Measurements from ENCODE around the gene FAM111B. TPM values are rescaled to one million over a fixed set of nuclear protein-coding genes. Genes with fewer than 3 reads are reported as not detected.
"Not testable (repeated sequence)": the region's sequence is repeated elsewhere in the genome, so short reads cannot be mapped to it uniquely, and the experiment has no call there.

The FAM111B gene, protein sequence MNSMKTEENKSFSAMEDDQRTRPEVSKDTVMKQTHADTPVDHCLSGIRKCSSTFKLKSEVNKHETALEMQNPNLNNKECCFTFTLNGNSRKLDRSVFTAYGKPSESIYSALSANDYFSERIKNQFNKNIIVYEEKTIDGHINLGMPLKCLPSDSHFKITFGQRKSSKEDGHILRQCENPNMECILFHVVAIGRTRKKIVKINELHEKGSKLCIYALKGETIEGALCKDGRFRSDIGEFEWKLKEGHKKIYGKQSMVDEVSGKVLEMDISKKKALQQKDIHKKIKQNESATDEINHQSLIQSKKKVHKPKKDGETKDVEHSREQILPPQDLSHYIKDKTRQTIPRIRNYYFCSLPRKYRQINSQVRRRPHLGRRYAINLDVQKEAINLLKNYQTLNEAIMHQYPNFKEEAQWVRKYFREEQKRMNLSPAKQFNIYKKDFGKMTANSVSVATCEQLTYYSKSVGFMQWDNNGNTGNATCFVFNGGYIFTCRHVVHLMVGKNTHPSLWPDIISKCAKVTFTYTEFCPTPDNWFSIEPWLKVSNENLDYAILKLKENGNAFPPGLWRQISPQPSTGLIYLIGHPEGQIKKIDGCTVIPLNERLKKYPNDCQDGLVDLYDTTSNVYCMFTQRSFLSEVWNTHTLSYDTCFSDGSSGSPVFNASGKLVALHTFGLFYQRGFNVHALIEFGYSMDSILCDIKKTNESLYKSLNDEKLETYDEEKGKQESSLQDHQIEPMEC
- 20.6 and 37.6 TPM in 2 replicates for total RNA-seq

DNA sequence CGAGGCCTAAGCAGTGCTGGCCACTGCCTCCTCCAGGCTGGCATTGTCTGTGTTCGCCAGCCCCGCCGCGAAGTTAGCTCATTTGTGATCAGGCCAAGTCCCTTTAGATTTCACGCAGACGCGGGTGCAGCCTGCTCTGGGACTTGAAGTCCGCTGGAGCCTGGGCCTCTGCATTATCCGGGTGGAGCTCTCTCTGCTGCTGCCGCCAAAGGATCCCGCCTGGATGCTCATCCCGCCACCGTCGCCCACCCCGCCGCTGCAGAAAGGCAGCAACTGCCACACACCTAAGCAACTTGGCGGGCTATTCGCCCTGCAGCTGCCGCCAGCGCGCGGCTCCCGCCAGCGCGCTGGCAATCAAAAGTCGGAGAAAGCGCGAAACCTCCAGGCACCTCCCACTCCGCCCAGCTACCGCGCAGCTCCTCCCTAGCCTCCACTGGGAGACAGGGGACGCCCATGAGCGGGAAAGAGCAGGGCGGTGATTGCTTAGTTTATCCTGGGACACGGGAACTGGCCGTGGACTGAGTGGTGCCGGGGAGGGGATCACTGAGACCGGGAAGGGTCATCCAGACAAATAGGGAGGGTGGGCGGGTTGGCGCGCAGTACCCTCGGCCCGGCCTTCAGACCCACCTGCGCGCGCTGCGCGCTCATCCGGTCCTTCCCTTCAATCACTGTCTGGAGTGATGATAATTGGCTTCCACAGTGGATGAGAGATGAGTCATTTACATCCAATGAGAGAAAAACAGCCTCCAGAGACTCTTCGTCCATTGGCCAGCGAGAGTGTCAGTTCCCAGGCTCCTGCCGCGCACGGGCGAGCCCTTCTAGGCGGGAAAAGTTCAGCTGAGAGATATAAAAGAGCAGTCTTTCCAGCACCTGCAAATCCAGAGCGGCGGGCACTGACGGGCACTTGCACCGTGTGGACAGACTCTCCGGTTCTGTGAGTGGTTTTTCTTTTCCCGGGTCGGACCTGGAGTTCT lies at the start of gene FAM111B:
Gene FAM111B, plus strand, starts transcription at position 875 of the 974 bp plus-strand sequence. CDS start 2,389 bp downstream, outside the sequence.
- DNase-seq = peak; percentile 94

DNA sequence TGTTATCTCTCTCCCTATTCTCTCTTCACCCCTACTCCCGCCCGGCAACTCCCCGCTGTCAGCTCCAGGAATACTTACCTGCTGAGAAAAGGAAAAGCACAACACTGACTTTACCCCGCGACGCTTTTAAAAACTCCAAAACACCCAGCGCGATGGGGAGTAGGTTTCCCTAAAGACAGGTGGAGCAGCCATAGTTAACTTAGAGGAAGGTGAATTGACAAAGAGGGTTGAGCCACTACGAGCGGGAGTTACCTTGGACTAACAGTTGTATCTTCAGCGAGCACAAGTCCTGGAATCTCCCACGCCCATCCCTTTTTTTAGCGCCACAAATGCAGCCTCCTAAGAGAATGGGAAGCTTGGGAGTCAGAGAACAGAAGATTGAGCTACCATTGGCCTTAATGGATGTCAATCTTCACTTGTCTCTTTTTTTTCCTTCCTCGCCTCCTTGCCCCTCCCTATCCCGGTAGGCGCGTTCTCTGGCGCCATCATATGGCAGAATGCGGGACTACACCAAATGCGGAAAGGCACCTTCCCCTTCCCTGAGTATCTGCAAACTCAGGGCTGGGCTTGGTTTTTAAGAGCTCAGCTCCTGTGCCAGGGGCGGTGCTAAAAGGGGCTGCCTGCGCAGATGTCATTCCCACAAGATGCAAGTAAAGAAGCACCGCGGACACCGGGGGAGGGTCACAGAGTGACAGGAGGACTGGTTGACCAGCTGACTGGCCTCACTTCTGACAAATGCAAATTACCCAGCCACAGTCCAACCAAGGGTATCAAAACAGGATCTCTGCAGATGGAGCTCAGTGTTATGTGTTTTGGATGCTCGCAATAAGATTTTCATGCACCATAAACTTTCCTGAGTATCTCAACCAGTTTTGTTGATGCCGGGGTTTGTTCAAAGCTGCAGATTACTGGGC lies 48.7 kb upstream of the FAM111B start:
- DNase-seq = peak; percentile 87

DNA sequence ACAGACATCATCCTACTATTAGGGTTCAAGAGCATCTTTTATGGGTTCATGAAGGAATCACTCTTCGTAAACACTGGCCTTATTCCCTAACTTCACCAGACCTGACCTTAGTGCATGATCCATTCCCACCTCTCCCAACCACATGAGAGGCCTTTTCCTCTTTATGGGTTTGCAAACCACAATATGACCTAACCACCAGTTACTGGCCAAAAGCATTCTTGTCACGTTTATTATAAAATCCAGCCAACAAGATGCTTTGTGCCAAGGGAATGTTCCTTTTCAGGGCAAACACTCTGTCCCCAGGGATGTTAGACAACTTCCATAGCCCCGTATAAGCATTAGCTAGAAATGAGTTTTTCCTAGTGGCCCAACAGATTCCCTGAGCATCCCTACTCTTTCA lies 46.9 kb upstream of the FAM111B start:
- DNase-seq = not testable (repeated sequence)

DNA sequence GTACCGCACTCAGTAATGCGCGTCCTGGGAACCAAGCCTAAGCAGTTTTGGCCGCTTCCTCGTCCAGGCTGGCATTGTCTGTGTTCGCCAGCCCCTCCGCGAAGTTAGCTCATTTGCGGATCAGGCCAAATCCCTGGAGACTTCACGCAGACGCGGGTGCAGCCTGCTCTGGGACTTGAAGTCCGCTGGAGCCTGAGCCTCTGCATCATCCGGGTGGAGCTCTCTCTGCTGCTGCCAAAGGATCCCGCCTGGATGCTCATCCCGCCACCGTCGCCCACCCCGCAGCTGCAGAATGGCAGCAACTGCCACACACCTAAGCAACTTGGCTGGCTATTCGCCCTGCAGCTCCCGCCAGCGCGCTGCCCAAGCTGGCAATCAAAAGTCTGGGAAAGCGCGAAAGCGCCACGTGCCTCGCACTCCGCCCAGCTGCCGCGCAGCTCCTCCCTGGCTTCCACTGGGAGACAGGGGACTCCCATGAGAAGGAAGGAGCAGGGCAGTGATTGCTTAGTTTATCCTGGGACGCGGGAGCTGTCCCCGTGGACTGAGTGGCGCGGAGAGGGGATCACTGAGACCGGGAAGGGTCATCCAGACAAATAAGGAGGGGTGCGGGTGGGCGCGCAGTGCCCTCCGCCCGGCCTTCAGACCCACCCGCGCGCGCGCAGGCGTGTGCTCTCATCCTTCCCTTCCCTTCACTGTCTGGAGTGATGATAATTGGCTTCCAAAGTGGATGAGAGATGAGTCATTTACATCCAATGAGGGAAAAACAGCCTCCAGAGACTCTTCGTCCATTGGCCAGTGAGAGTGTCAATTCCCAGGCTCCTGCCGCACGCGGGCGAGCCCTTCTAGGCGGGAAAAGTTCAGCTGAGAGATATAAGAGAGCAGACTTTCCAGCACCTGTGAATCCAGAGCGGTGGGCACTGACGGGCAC lies 44.2 kb upstream of the FAM111B start:
- DNase-seq = no peak

DNA sequence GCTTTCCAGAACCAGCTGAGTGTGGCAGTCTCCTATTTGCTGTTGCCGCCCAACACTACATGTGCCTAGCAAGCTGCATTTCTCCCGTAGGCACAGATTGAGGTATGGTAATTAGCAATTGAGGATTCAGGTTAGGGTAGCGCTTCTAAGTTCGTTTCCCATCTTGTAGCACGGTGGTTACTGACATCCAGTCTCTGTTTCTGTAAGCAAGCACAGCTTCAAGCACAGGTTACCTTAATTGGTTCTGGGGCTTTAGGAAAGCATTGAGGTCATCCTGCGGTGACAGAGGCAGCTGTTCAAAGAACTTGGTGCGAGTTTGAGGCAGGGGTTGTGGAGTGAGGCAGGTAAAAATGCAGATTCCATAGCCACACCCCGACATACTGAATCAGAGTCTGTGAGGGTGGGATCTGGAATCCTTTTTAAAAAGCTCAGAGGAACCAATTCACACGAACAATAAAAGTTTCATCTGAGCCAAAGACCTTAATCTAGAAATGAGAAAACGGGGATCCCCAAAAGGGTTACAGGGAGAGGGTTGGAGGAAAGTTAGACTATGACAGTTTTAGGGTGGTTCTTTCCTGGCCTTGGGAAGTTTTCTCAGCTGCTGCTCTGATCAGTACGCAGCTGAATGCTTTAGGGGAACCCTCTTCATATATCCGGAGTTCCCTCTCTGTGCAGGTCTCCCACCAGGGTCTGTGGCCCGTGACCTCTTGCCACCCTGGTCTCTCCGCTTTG lies 42.9 kb upstream of the FAM111B start:
- not testable (repeated sequence) for DNase-seq

DNA sequence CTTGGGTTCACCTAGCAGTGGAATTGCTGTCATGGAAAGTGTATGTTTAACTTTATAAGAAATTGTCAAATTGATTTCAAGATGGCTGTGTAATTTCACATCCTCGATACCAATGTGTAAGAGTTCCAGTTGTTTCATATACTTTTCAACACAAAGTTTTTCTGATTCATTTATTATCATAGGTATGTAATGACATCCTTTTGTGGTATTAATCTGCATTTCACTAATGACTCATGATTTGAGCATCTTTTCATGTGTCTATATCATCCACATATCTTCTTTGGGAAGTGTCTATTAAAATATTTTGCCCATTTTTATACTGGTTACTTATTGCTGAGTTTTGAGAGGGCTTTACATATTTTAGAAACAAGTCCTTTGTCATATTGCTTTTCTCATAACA lies 38.0 kb upstream of the FAM111B start:
- no peak for DNase-seq

DNA sequence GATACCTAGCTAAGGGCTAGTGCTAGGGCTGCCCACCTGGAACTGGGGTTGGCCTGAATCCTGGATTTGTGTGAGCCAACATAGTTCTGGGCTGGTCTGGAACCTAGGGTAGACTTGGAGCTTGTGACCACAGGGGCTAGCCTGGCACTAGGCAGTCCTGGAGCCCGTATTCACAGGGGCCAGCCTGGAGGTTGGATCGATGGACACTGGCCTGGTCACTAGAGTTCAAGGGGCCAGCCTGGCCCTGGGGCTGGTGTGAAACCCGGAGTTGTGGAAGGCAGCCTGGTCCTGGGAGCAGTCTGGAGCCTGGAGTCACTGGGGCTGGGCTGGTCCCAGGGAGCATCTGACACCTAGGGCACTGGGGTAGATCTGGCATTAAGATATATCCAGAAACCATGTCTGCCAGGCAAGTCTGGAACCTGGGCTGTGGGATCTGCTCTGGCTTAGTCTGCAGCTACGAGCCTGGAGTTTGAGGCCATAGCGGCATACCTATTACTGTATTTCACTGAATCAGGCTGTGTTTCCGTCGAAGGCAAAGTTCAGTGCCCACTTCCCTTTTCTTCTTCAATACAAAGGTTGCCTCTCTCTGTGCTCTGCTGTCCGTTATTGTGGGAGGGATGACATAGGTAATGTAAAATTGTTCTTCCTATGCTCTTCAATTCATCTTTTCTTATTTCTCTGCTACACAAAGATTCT lies 30.0 kb upstream of the FAM111B start:
- DNase-seq = no peak

DNA sequence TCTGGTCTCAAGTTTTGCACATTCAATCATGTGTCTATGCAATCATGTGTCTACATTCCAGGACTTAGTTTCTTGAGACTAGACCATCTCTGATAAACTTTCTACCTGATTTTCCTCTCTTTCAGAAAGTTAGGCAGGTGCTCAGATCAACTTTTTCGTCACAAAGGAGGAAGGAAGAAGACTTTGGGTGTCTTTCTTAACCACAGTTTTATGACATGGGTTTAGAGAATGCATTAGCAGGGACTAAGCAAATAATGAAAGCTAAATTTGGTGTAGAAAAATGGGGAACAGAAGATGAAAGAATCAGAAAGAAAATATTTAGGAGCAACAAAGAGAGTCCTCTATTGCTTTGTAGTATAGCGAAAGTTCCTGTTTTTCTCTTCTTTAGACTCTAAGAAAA lies 28.6 kb upstream of the FAM111B start:
- no peak for DNase-seq

DNA sequence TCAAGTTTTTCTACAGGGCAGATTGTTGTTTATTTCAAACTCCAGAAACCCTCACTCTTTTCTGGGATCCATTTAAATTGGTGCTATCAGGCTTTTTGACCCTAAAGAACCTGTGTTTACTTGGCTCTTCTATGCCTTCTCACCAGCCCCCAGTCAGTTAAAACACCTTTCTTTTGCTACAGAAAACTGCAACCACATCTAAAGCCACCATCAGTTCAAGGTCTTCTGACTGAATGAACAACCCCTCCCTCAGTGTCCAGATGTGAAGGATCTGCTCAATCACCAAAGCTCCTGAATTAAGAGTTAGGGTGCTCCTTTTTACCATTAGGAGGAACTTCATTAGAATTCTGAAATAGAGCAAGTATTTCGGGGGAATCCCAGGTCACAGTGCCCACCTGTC lies 28.0 kb upstream of the FAM111B start:
- DNase-seq = no peak

DNA sequence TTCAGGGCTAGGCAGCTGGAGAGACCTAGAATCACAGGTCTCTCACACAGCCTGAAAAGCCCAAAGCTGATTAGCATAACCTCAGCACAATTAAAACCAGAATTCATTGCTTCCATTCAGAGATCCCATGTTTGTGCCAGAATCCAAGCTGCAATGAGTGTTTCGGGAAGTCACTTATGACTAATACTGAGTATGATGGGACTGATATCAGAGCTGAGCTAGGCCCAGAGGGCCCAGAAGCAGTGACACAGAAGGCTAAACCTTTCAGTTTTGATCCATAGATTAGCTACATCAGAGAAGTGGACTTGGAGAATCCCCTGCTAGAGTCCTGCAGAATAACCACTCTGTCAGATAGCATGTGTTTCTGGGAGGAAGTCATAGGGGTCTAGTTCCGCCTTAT lies 26.6 kb upstream of the FAM111B start:
- DNase-seq = not testable (repeated sequence)

DNA sequence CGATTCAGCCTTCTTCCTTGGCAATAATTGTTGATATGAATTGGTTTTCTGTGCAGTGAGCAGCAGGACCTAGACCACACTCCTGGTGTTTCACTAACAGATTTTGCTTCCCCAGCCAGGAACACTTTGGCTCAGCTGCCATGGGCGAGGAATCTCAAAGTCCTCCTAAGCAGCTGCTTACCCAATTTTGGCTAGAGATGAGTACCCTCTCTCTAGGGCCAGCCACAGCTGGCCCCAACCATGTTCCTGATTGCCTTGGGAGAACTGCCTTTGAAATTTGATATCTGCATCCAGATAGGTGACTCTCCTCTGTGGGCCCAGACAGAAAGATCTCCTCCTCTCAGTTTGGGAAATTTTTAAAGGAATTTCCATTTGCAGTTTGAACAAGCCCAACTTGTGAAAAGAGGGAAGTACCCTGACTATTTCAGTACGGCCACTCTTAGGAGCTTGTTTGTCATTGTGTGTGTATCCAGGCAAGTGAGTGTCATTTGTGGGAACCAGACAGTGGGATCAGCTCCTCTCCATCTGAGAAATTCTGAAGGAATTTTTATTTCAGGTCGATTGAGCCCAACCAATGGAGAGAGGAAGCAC lies 25.5 kb upstream of the FAM111B start:
- not testable (repeated sequence) for DNase-seq

DNA sequence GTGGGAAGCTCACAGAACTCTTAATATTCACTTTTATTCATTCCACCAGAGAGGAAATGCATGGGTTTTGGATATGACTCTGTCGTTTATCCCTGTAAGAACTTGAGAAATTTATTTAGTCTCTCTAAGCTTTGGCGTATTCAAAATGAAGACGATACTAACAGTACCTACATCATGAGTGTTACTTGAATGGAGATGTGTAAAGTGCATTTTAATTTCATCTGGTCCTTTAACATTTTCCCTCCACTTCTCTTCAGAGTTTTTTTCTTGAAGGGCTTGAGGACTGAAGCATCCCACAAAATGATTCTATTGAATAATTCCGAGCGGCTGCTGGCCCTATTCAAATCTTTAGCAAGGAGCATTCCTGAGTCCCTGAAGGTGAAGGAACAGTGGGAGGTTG lies 21.0 kb upstream of the FAM111B start, which contains the start of gene GLYATL1B:
Gene GLYATL1B, plus strand, starts transcription at position 301 of the 400 bp plus-strand sequence. Its CDS starts 0 bp downstream, at position 301.
- not testable (repeated sequence) for DNase-seq

DNA sequence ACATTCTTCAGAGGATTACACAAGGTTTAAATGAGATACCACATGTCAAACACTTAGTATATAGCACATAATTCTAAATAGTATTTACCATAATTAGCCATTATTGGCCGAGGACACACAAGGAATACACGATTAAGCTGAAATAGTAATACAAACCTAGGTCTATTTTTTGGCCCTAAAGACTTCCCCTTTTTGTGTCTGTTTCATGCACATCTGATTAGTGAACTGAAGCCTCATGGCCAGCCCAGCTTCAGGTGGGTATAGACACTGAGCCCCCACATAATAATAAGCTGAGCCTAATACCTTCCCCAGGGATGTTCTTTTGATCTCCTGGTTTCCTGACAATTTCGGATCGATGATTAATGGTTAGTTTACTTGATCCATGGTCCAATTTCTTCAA lies 18.9 kb upstream of the FAM111B start:
- DNase-seq = no peak

DNA sequence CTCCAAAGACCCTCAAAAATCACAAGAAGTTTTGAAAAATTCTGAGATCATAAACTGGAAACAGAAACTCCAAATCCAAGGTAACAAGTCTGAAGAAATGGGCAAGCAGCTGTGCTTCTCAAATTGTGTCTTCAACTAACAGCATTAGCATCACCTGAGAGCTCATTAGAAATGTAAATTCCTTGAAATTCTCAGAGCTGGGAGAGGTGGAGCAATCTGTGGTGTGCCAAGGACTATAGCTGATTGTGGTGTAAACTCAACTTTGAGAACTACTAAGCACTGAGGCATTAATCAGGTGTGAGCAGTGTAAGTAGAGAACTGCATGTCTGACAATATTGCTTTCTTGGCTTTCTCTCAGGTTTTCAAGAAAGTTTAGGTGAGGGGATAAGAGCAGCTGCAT lies 13.5 kb upstream of the FAM111B start:
- not testable (repeated sequence) for DNase-seq

DNA sequence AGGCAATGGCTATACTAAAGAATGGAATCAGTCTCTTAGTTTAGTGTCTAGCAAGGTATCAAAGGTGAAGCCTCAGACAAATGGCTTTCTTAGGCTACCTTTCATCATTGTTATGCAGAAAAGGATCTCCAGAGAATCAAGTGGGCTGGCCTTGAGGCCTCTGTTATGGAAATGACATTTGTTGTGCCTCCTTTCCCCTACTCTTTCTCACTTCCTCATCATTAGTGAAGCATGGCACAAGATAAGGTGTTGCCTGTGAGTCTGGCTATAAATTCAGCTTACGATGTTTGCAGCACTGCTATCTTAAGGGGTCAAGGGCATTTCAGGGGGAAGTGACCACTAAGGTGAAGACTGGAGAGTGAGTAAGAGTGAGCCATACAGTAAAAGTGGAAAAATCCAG lies 11.8 kb upstream of the FAM111B start:
- DNase-seq = not testable (repeated sequence)

DNA sequence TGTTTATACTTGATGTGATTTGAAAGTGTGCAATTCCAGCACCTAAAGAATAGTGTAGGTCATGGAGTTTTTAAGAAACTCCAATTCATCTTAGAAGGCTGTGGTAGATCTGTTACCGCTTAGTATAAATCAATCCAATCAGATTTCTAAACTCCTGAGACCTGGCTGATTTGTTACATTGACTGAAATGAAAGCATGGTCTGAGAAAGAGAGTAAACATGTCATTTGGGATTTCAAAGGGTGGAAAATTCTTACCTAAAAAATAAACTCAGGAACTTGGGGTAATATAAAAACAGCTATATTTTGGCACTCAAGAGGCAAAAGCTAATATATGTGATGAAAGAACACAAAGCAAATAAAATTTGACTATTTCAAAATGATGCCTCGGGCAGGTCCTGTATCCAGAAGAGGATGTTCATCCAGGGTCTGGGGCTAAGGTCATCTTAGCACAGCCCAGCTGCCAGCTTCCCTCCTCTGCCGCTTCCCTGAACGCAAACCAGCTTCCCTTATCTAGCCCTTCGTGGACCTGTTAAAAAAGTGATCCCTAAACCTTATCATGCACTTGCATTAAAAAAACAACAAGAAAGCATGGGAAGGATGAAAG lies 11.0 kb upstream of the FAM111B start:
- DNase-seq = not testable (repeated sequence)

DNA sequence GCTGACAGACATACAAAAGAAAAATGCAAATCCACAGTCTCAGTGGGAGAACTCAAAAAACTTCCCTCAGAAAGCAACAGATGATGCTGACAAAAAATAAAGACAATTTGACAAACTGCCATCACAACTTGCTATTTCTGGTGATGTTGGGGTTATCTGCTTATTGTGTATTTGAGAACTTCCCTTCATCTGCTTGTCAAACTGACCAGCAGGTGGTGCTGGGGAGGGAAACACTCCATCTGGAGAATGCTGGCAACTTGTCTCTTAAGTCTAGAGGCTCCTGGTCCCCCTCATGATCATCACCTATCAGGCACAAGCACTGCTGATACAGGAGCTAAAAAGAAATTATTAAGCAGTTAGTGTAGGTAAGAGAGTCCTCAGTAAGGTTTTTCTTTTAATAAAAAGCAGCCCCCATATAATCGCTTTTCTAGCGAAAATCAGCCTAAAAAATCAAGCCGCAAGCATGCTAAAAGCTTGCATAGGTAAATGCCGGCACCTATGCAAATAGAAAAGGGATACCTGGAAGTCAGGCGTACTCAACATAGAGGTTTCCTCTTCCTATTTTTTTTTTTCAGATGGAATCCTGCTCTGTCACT lies 9.8 kb upstream of the FAM111B start:
- peak; percentile 79 for DNase-seq

DNA sequence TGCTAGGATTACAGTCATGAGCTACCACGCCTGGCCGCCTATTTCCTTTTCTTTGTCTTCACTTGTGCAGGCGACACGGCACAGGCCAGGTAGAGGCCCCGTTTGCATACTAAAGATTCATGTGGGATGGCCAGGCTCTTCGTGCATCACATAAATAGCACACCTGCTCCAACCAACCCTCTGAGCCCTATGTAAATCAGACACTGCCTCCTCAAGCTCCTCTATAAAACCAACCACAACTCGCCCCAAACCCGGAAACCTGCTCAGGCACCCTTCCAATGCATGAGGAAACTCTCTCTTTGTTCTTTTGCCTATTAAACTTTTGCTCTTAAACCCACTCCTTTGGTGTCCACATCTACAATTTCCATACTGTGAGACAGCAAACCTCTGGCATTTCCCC lies 9.1 kb upstream of the FAM111B start:
- DNase-seq = not testable (repeated sequence)

Data from dermis blood vessel endothelial cell (primary cell).